Thyroid gland (tissue), 4 donors: Measurements from ENCODE around the gene ANKRD33B. TPM values are rescaled to one million over a fixed set of nuclear protein-coding genes. Genes with fewer than 3 reads are reported as not detected.
"Not testable (repeated sequence)": the region's sequence is repeated elsewhere in the genome, so short reads cannot be mapped to it uniquely, and the experiment has no call there.

Experiments
- DNase-seq, 2 donors: peaks; one replicate each; pipeline ENCODE4 v3.0.0-alpha.2; 2019
- H3K27ac ChIP-seq, 3 donors: fragments of 200-600 bp; sonication (generic); 1 replicate in 2 of 3; 2 replicates in 1 of 3; pipeline ENCODE4 v1.5.1; 2016 to 2019; ENCODE audit warnings: mild to moderate bottlenecking in 1 of 3, moderate library complexity in 1 of 3
- H3K27me3 ChIP-seq: fragments of 200-600 bp; sonication (generic); one replicate; pipeline ENCODE4 v1.5.1; 2019
- H3K36me3 ChIP-seq, 2 donors: fragments of 200-600 bp; sonication (generic); one replicate each; pipeline ENCODE4 v1.5.1; 2016 to 2019
- H3K4me1 ChIP-seq, 2 donors: fragments of 200-600 bp; sonication (generic); one replicate each; pipeline ENCODE4 v1.5.1; 2017 to 2019
- H3K4me3 ChIP-seq, 3 donors: fragments of 200-600 bp; sonication (generic); replicated peaks in 1 of 3; 1 replicate in 2 of 3; 2 replicates in 1 of 3; pipeline ENCODE4 v1.5.1; 2016; ENCODE audit warnings: mild to moderate bottlenecking in 1 of 3
- H3K9me3 ChIP-seq: fragments of 200-600 bp; sonication (generic); one replicate; pipeline ENCODE4 v1.5.1; 2017
- CTCF ChIP-seq, 6 experiments: fragments of 200-600 bp in 3 of 6; fragments of 450-650 bp in 3 of 6; sonication (generic) in 3 of 6; IDR thresholded peaks; one replicate each; pipeline ENCODE4 v1.5.1; 2016 to 2019; ENCODE audit warnings: antibody characterized with exemption in 6 of 6, mild to moderate bottlenecking in 2 of 6, inconsistent platforms in 1 of 6, moderate library complexity in 1 of 6
- POLR2A ChIP-seq, 2 donors: fragments of 450-650 bp; IDR thresholded peaks; one replicate each; pipeline ENCODE4 v1.6.1; 2017; ENCODE audit warnings: antibody characterized with exemption in 2 of 2, mild to moderate bottlenecking in 2 of 2, moderate library complexity in 1 of 2
- WGBS, 2 donors: methylation state at CpG; one replicate each; pipeline ENCODE4 v1.1.5; 2017; 5-methylcytosine and 5-hydroxymethylcytosine counted together
- intact Hi-C: fragments of 100-400 bp; cut with DNase I; formaldehyde crosslinking; loops from one replicate; pipeline ENCODE4 v1.15.1; 2023
- total RNA-seq, 4 donors: library from RNA; depleted of rRNA; stranded (reverse); fragments of >200 nt; gene quantifications; one replicate each; pipeline ENCODE4 v1.2.3, GENCODE V29; 2016

Gene ANKRD33B
- total RNA-seq, 4 donors from 2014 or later = 0.67 to 1.6 (median 1.1) TPM

GRCh38 chr5:10662661-10663488 is 99.0 kb downstream of the ANKRD33B start:
- Histone ChIP-seq H3K4me1 (peaks cover 0 to 4% of the 10 kb centered on the region in 2 donors), H3K27ac (no peak overlapping the region), H3K27me3 (no peaks in the 10 kb centered on the region), H3K36me3 (no peaks in the 10 kb centered on the region), H3K4me3 (no peak overlapping the region), H3K9me3 (no peaks in the 10 kb centered on the region)
- WGBS, 2 donors = 85 to 92% methylated on average over 10 of the region's 10 CpGs
- no peak for TF ChIP-seq POLR2A (IDR thresholded peaks at IDR 0.05)
- TF ChIP-seq CTCF (IDR thresholded peaks at IDR 0.05) = no peak
- intact Hi-C loops = no loop called here
- DNase-seq = no peak

GRCh38 chr5:10663489-10664179 is 99.8 kb downstream of the ANKRD33B start:
- 49 to 59% methylated on average over 10 to 12 of the region's 13 CpGs for WGBS, 2 donors
- Histone ChIP-seq H3K27me3 (no peaks in the 10 kb centered on the region), H3K36me3 (no peaks in the 10 kb centered on the region), H3K4me1 (peaks cover 0 to 4% of the 10 kb centered on the region in 2 donors), H3K27ac (no peak overlapping the region), H3K4me3 (no peak overlapping the region), H3K9me3 (no peaks in the 10 kb centered on the region)
- TF ChIP-seq POLR2A (IDR thresholded peaks at IDR 0.05) (no peak), CTCF (IDR thresholded peaks at IDR 0.05) (no peak)
- peak; percentile 23 to 61 for DNase-seq
- intact Hi-C loops = no loop called here

GRCh38 chr5:10664180-10664769 is 100.4 kb downstream of the ANKRD33B start:
- H3K27me3 ChIP-seq, intact Hi-C loops: not testable (repeated sequence)

GRCh38 chr5:10665799-10666198 is 101.9 kb downstream of the ANKRD33B start:
- no peak for DNase-seq
- 95% methylated on average over 9 of the region's 9 CpGs for WGBS, 2 donors
- Histone ChIP-seq H3K36me3 (no peaks in the 10 kb centered on the region), H3K27ac (no peak overlapping the region), H3K27me3 (no peaks in the 10 kb centered on the region), H3K4me1 (peaks cover 0 to 4% of the 10 kb centered on the region in 2 donors), H3K9me3 (no peaks in the 10 kb centered on the region), H3K4me3 (no peak overlapping the region)
- TF ChIP-seq CTCF (IDR thresholded peaks at IDR 0.05) = no peak
- TF ChIP-seq POLR2A (IDR thresholded peaks at IDR 0.05) = no peak
- intact Hi-C loops = no loop called here

More at GRCh38 chr5:10664180-10664769, 100.4 kb downstream of the ANKRD33B start:
- not testable (repeated sequence) for H3K27ac ChIP-seq, H3K36me3 ChIP-seq, H3K4me1 ChIP-seq, H3K9me3 ChIP-seq, DNase-seq, H3K4me3 ChIP-seq
- 89 to 93% methylated on average over 5 to 6 of the region's 6 CpGs for WGBS, 2 donors

- no peak overlapping the region for H3K4me3 ChIP-seq
- H3K27ac ChIP-seq = no peak overlapping the region
- H3K27me3 ChIP-seq = no peaks in the 10 kb centered on the region
- peaks cover 0 to 4% of the 10 kb centered on the region in 2 donors for H3K4me1 ChIP-seq
- TF ChIP-seq CTCF (IDR thresholded peaks at IDR 0.05) (no peak), POLR2A (IDR thresholded peaks at IDR 0.05) (no peak)
- H3K9me3 ChIP-seq = no peaks in the 10 kb centered on the region
- H3K36me3 ChIP-seq = no peaks in the 10 kb centered on the region
- intact Hi-C loops = no loop called here
- WGBS, 2 donors = 85 to 88% methylated on average over 7 of the region's 7 CpGs
- DNase-seq = no peak
These were observed 102.8 kb downstream of the ANKRD33B start for GRCh38 chr5:10666531-10667299.
